ENCODE measurements around the gene DIPK1C.

- TF ChIP-seq EZH2 (IDR thresholded peaks at IDR 0.05; ENCODE audit: insufficient read depth, poor library complexity, severe bottlenecking) (no peak), EZH2phosphoT487 (IDR thresholded peaks at IDR 0.05; ENCODE audit: insufficient read depth, low read depth) (no peak)
Measured at GRCh38 chr18:74463983-74464382, 6.9 kb upstream of the DIPK1C start.
